ENCODE results near the gene TPD52L2. TPM values are rescaled to one million over a fixed set of nuclear protein-coding genes. Genes with fewer than 3 reads are reported as not detected.
"Not testable (repeated sequence)": the region's sequence is repeated elsewhere in the genome, so short reads cannot be mapped to it uniquely, and the experiment has no call there.

Gene TPD52L2
- total RNA-seq, 1 experiment from 2014 or later, result 175 TPM

GRCh38 chr20:63863798-63864544 is 1.1 kb upstream of the TPD52L2 start:
- BruUV-seq (replicated peaks), result no TSS peak
- peak; percentile 70 for DNase-seq (ENCODE audit: unreplicated experiment)
- H3K27ac Mint-ChIP-seq (ENCODE audit: low read depth, unreplicated experiment), result peak overlapping the region; percentile 96
- ChIA-PET CTCF (interaction anchor here (0.5 to 2.7 kb wide), 18 partner anchors 9 to 290 kb away, joined by 3 to 16 read pairs (median 4); partner anchors contain the start of genes ARFRP1, HELZ2, UCKL1 and ZGPAT), POLR2A (interaction anchor here (0.6 to 4.8 kb wide), 52 partner anchors 9 to 939 kb away, joined by 3 to 142 read pairs (median 7); partner anchors contain the start of genes ARFGAP1, ARFRP1, DNAJC5 and GMEB2)
- H3K9me3 Mint-ChIP-seq (ENCODE audit: unreplicated experiment), result no peaks in the 10 kb centered on the region
- intact Hi-C loops (cut with micrococcal nuclease), result loop anchor here (2.0 kb wide), 2 partner anchors 77 to 327 kb away; partner anchors contain the start of gene PTK6
- H3K27me3 Mint-ChIP-seq (ENCODE audit: insufficient read depth, unreplicated experiment), result no peaks in the 10 kb centered on the region
- peak; percentile 74 for TF ChIP-seq CTCF (IDR thresholded peaks at IDR 0.05; ENCODE audit: unreplicated experiment)
- H3K4me3 Mint-ChIP-seq (ENCODE audit: unreplicated experiment), result peak overlapping the region; percentile 98
- H3K4me1 Mint-ChIP-seq (ENCODE audit: insufficient read depth, unreplicated experiment), result peaks cover 9% of the 10 kb centered on the region
- peaks cover 46% of the 10 kb centered on the region for H3K36me3 Mint-ChIP-seq (ENCODE audit: insufficient read depth, unreplicated experiment)

DNA sequence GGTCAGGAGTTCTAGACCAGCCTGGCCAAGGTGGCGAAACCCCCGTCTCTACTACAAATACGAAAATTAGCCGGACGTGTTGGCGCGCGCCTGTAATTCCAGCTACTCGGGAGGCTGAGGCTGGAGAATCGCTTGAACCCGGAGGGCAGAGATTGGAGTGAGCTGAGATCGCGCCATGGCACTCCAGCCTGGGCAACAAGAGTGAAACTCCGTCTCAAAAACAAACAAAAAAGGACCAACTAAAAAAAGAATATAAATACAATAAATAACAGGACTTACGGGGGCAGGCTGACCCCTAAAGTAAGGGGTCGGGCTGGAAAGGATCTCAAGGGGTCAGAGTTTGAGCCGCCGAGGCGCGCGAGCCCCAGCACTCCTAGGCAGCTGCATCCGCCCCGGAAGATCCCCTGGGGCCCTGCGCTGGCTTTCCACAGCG is 509 bp upstream of the TPD52L2 start:
- TF ChIP-seq CTCF (IDR thresholded peaks at IDR 0.05; ENCODE audit: unreplicated experiment), result no peak
- H3K36me3 Mint-ChIP-seq (ENCODE audit: insufficient read depth, unreplicated experiment), result peaks cover 52% of the 10 kb centered on the region
- POLR2A ChIA-PET, result interaction anchor here (0.6 to 4.8 kb wide), 76 partner anchors 10 to 1092 kb away, joined by 3 to 142 read pairs (median 5); partner anchors contain the start of genes ARFGAP1, ARFRP1, DNAJC5 and GMEB2
- H3K4me1 Mint-ChIP-seq (ENCODE audit: insufficient read depth, unreplicated experiment), result peaks cover 9% of the 10 kb centered on the region
- CTCF ChIA-PET, result interaction anchor here (0.7 to 2.2 kb wide), 16 partner anchors 10 to 326 kb away, joined by 3 to 11 read pairs (median 4); partner anchors contain the start of gene HELZ2
- DNase-seq (ENCODE audit: unreplicated experiment), result no peak
- intact Hi-C loops (cut with micrococcal nuclease), result loop anchor here (2.0 kb wide), 2 partner anchors 78 to 328 kb away; partner anchors contain the start of gene PTK6
- H3K4me3 Mint-ChIP-seq (ENCODE audit: unreplicated experiment), result peak overlapping the region; percentile 98
- no peaks in the 10 kb centered on the region for H3K27me3 Mint-ChIP-seq (ENCODE audit: insufficient read depth, unreplicated experiment)
- TSS peak; percentile 66 for BruUV-seq (replicated peaks)
- no peaks in the 10 kb centered on the region for H3K9me3 Mint-ChIP-seq (ENCODE audit: unreplicated experiment)
- H3K27ac Mint-ChIP-seq (ENCODE audit: low read depth, unreplicated experiment), result peak overlapping the region; percentile 96

- DNase-seq (ENCODE audit: unreplicated experiment); H3K27me3 Mint-ChIP-seq (ENCODE audit: insufficient read depth, unreplicated experiment); H3K27ac Mint-ChIP-seq (ENCODE audit: low read depth, unreplicated experiment); intact Hi-C loops (cut with micrococcal nuclease); BruUV-seq (replicated peaks); H3K9me3 Mint-ChIP-seq (ENCODE audit: unreplicated experiment); H3K4me1 Mint-ChIP-seq (ENCODE audit: insufficient read depth, unreplicated experiment): not testable (repeated sequence)
- ChIA-PET CTCF (interaction anchor here (0.7 to 1.6 kb wide), 2 partner anchors 120 to 171 kb away, joined by 3 to 4 read pairs; no protein-coding TSS in a partner anchor), POLR2A (interaction anchor here (0.7 to 4.8 kb wide), 7 partner anchors 9 to 242 kb away, joined by 4 to 142 read pairs (median 58); partner anchors contain the start of genes ARFRP1, DNAJC5 and ZGPAT)
- Mint-ChIP-seq H3K4me3 (ENCODE audit: unreplicated experiment) (peak overlapping the region; percentile 98), H3K36me3 (ENCODE audit: insufficient read depth, unreplicated experiment) (peaks cover 71% of the 10 kb centered on the region)
Measured at GRCh38 chr20:63867042-63867441, 2.0 kb downstream of the TPD52L2 start.

DNA sequence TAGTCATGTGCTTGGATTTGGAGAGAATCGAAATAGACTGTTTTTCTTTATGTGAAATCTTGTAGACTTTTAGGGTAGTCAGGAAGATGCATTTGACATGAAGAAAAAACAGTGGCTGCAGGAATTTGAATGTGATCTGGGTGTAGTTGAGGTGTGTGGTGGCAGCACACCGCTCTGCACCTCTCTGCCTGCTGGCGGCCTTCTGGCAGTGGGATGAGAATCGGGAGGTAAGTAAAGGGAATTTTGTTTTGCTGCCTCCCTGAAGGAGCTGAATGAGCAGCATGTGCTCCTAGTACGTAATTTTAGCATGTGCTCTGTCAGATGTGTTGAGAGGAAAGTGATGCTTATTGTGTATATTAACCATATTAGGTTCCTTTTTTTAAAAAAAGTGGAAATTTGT is 3.2 kb downstream of the TPD52L2 start:
- TF ChIP-seq CTCF (IDR thresholded peaks at IDR 0.05; ENCODE audit: unreplicated experiment), result no peak
- CTCF ChIA-PET, result interaction anchor here (0.5 to 1.5 kb wide), 3 partner anchors 33 to 112 kb away, joined by 3 to 4 read pairs (median 3); no protein-coding TSS in a partner anchor
- Mint-ChIP-seq H3K27me3 (ENCODE audit: insufficient read depth, unreplicated experiment) (no peaks in the 10 kb centered on the region), H3K27ac (ENCODE audit: low read depth, unreplicated experiment) (peak overlapping the region; percentile 68), H3K36me3 (ENCODE audit: insufficient read depth, unreplicated experiment) (peaks cover 82% of the 10 kb centered on the region), H3K9me3 (ENCODE audit: unreplicated experiment) (no peaks in the 10 kb centered on the region), H3K4me1 (ENCODE audit: insufficient read depth, unreplicated experiment) (peaks cover 7% of the 10 kb centered on the region), H3K4me3 (ENCODE audit: unreplicated experiment) (no peak overlapping the region)
- TSS peak; percentile 3 for BruUV-seq (replicated peaks)
- intact Hi-C loops (cut with micrococcal nuclease), result no loop called here
- POLR2A ChIA-PET, result interaction anchor here (0.6 to 4.8 kb wide), 5 partner anchors 9 to 149 kb away, joined by 3 to 142 read pairs (median 3); partner anchors contain the start of gene DNAJC5
- DNase-seq (ENCODE audit: unreplicated experiment), result no peak
